Neutrophil (primary cell): ENCODE measurements around the gene PGBD4.

Experiments
- H3K27ac ChIP-seq: fragments of 200-600 bp; sonication (generic); 2 replicates; pipeline ENCODE4 v1.5.1; 2016; ENCODE audit warnings: mild to moderate bottlenecking, moderate library complexity
- H3K27me3 ChIP-seq: fragments of 200-600 bp; sonication (generic); 2 replicates; pipeline ENCODE4 v1.6.0; 2016; ENCODE audit warnings: mild to moderate bottlenecking
- H3K36me3 ChIP-seq: fragments of 200-600 bp; sonication (generic); 2 replicates; pipeline ENCODE4 v1.5.1; 2017
- H3K4me1 ChIP-seq, 2 experiments: fragments of 200-600 bp in 1 of 2; sonication (generic) in 1 of 2; 1 replicate in 1 of 2; 2 replicates in 1 of 2; pipeline versions ENCODE4 v1.5.1 to v1.6.1; 2013 to 2016; ENCODE audit warnings: low read depth in 1 of 2, low read length in 1 of 2, mild to moderate bottlenecking in 1 of 2, moderate library complexity in 1 of 2; ENCODE audit not compliant: control insufficient read depth in 1 of 2, insufficient read depth in 1 of 2
- H3K4me3 ChIP-seq, 2 experiments: fragments of 200-600 bp in 1 of 2; sonication (generic) in 1 of 2; 1 replicate in 1 of 2; 2 replicates in 1 of 2; pipeline ENCODE4 v1.5.1; 2013 to 2016; ENCODE audit warnings: low read depth in 1 of 2, low read length in 1 of 2, mild to moderate bottlenecking in 1 of 2, moderate library complexity in 1 of 2
- H3K9me3 ChIP-seq: fragments of 200-600 bp; sonication (generic); 2 replicates; pipeline ENCODE4 v1.5.1; 2016
- CTCF ChIP-seq: fragments of 200-600 bp; sonication (generic); IDR thresholded peaks from 2 replicates; pipeline ENCODE4 v1.5.1; 2016; ENCODE audit warnings: antibody characterized with exemption

PGBD4 gene

GRCh38 chr15:34078900-34079299 lies 23.0 kb upstream of the PGBD4 start:
- Histone ChIP-seq H3K27ac (no peak overlapping the region), H3K4me3 (no peak overlapping the region), H3K9me3 (no peaks in the 10 kb centered on the region), H3K4me1 (no peaks in the 10 kb centered on the region), H3K27me3 (no peaks in the 10 kb centered on the region), H3K36me3 (peaks cover 16% of the 10 kb centered on the region)
- no peak for TF ChIP-seq CTCF

GRCh38 chr15:34079904-34080303 lies 22.0 kb upstream of the PGBD4 start:
- Histone ChIP-seq H3K36me3 (peaks cover 26% of the 10 kb centered on the region), H3K4me3 (no peak overlapping the region), H3K4me1 (no peaks in the 10 kb centered on the region), H3K27me3 (no peaks in the 10 kb centered on the region), H3K9me3 (no peaks in the 10 kb centered on the region), H3K27ac (no peak overlapping the region)
- no peak for TF ChIP-seq CTCF

GRCh38 chr15:34084086-34084485 lies 17.8 kb upstream of the PGBD4 start:
- peaks cover 67% of the 10 kb centered on the region for H3K36me3 ChIP-seq
- TF ChIP-seq CTCF = no peak
- H3K27ac ChIP-seq = no peak overlapping the region
- H3K27me3 ChIP-seq = no peaks in the 10 kb centered on the region
- no peak overlapping the region for H3K4me3 ChIP-seq
- no peaks in the 10 kb centered on the region for H3K4me1 ChIP-seq
- no peaks in the 10 kb centered on the region for H3K9me3 ChIP-seq

GRCh38 chr15:34085746-34086145 lies 16.1 kb upstream of the PGBD4 start:
- TF ChIP-seq CTCF = no peak
- Histone ChIP-seq H3K27me3 (no peaks in the 10 kb centered on the region), H3K9me3 (no peaks in the 10 kb centered on the region), H3K27ac (no peak overlapping the region), H3K4me1 (no peaks in the 10 kb centered on the region), H3K36me3 (peaks cover 78% of the 10 kb centered on the region), H3K4me3 (no peak overlapping the region)

GRCh38 chr15:34099914-34100313 lies 2.0 kb upstream of the PGBD4 start:
- Histone ChIP-seq H3K4me3 (no peak overlapping the region), H3K9me3 (no peaks in the 10 kb centered on the region), H3K27me3 (no peaks in the 10 kb centered on the region), H3K4me1 (peaks cover 22 to 26% of the 10 kb centered on the region in 2 experiments), H3K36me3 (peaks cover 7% of the 10 kb centered on the region), H3K27ac (no peak overlapping the region)
- no peak for TF ChIP-seq CTCF
